GM23338 (cell line): Measurements from ENCODE around the gene LAMA1.

Experiments used
- CREB1 ChIP-seq: fragments of 250-450 bp; sonication (Bioruptor Pico); IDR thresholded peaks from 2 replicates; pipeline ENCODE4 v1.5.0; 2020; ENCODE audit warnings: low read depth, mild to moderate bottlenecking, moderate library complexity
- CTCF ChIP-seq, 2 experiments: fragments of 200-600 bp in 1 of 2; sonication (generic) in 1 of 2; conservative IDR thresholded peaks; 2 replicates each; pipeline versions ENCODE4 v1.5.1 to v1.6.1; 2016 to 2017; ENCODE audit warnings: antibody characterized with exemption in 2 of 2, low read depth in 2 of 2, mild to moderate bottlenecking in 2 of 2, moderate library complexity in 1 of 2
- ETS1 ChIP-seq: IDR thresholded peaks from 2 replicates; pipeline ENCODE4 v1.6.1; 2016; ENCODE audit warnings: antibody characterized with exemption
- EZH2 ChIP-seq: fragments of 200-600 bp; sonication (generic); IDR thresholded peaks from one replicate; pipeline ENCODE4 v1.8.0; 2017; ENCODE audit warnings: antibody characterized with exemption, mild to moderate bottlenecking, low read depth; ENCODE audit not compliant: unreplicated experiment
- EZH2phosphoT487 ChIP-seq: fragments of 200-600 bp; sonication (generic); IDR thresholded peaks from one replicate; pipeline ENCODE4 v1.8.1; 2018; ENCODE audit warnings: antibody characterized with exemption; ENCODE audit not compliant: unreplicated experiment
- JUNB ChIP-seq: IDR thresholded peaks from one replicate; pipeline ENCODE4 v1.6.1; 2016; ENCODE audit warnings: antibody characterized with exemption; ENCODE audit not compliant: unreplicated experiment
- NANOG ChIP-seq: IDR thresholded peaks from 2 replicates; pipeline ENCODE4 v1.6.1; 2016; ENCODE audit warnings: antibody characterized with exemption, borderline replicate concordance
- POLR2AphosphoS5 ChIP-seq: IDR thresholded peaks from 2 replicates; pipeline ENCODE4 v1.6.1; 2016; ENCODE audit warnings: antibody characterized with exemption, low read depth
- REST ChIP-seq: IDR thresholded peaks from one replicate; pipeline ENCODE4 v1.6.1; 2018; ENCODE audit warnings: antibody characterized with exemption; ENCODE audit not compliant: unreplicated experiment
- STAT1 ChIP-seq: IDR thresholded peaks from one replicate; pipeline ENCODE4 v1.6.1; 2016; ENCODE audit warnings: antibody characterized with exemption; ENCODE audit not compliant: unreplicated experiment
- ZNF114 ChIP-seq: fragments of 250-450 bp; sonication (Bioruptor Pico); IDR thresholded peaks from 2 replicates; pipeline ENCODE4 v1.5.0; 2020; ENCODE audit warnings: mild to moderate bottlenecking, moderate library complexity
- ZNF462 ChIP-seq: fragments of 250-450 bp; sonication (Bioruptor Pico); IDR thresholded peaks from 2 replicates; pipeline ENCODE4 v1.5.0; 2020; ENCODE audit warnings: mild to moderate bottlenecking, moderate library complexity

- TF ChIP-seq ZNF462 (CRISPR knock-in tag), result no peak
- no peak for TF ChIP-seq CTCF (conservative IDR thresholded peaks at IDR 0.05; ENCODE audit: low read depth in 2 of 2)
- TF ChIP-seq EZH2phosphoT487, result no peak
- TF ChIP-seq EZH2, result no peak
- no peak for TF ChIP-seq CREB1 (CRISPR knock-in tag)
- no peak for TF ChIP-seq REST
- TF ChIP-seq ZNF114, result no peak
- no peak for TF ChIP-seq POLR2AphosphoS5
- TF ChIP-seq ETS1, result no peak
- no peak for TF ChIP-seq STAT1
- no peak for TF ChIP-seq JUNB
- no peak for TF ChIP-seq NANOG
Observed at GRCh38 chr18:6947338-6948030, 170.1 kb downstream of the LAMA1 start.
